Vagina (tissue), 2 donors: ENCODE measurements around the gene IL20. TPM values are rescaled to one million over a fixed set of nuclear protein-coding genes. Genes with fewer than 3 reads are reported as not detected.

Source experiments
- DNase-seq, 2 donors: peaks; one replicate each; pipeline ENCODE4 v3.0.0-alpha.2; 2017; ENCODE audit errors: extremely low spot score in 2 of 2
- H3K27ac ChIP-seq: fragments of 200-600 bp; sonication (generic); one replicate; pipeline ENCODE4 v1.5.1; 2019
- H3K27me3 ChIP-seq: fragments of 200-600 bp; sonication (generic); one replicate; pipeline ENCODE4 v1.5.1; 2019
- H3K36me3 ChIP-seq, 2 donors: fragments of 200-600 bp; sonication (generic); one replicate each; pipeline ENCODE4 v1.5.1; 2017 to 2019
- H3K4me1 ChIP-seq: fragments of 200-600 bp; sonication (generic); one replicate; pipeline ENCODE4 v1.5.1; 2019
- H3K4me3 ChIP-seq, 2 donors: fragments of 200-600 bp; sonication (generic); 1 replicate in 1 of 2; 2 replicates in 1 of 2; pipeline ENCODE4 v1.5.1; 2016 to 2019
- H3K9me3 ChIP-seq: fragments of 200-600 bp; sonication (generic); one replicate; pipeline ENCODE4 v1.5.1; 2019
- CTCF ChIP-seq, 3 experiments: fragments of 450-650 bp in 2 of 3; fragments of 200-600 bp in 1 of 3; sonication (generic) in 1 of 3; IDR thresholded peaks; one replicate each; pipeline ENCODE4 v1.5.1; 2017 to 2019; ENCODE audit warnings: antibody characterized with exemption in 3 of 3, mild to moderate bottlenecking in 2 of 3, moderate library complexity in 2 of 3
- POLR2A ChIP-seq, 2 donors: fragments of 450-650 bp; IDR thresholded peaks; one replicate each; pipeline ENCODE4 v1.6.1; 2017; ENCODE audit warnings: antibody characterized with exemption in 2 of 2, mild to moderate bottlenecking in 2 of 2, moderate library complexity in 2 of 2
- POLR2AphosphoS5 ChIP-seq, 2 donors: sonication (generic); formaldehyde crosslinking; IDR thresholded peaks; one replicate each; pipeline ENCODE4 v1.9.0; 2017; ENCODE audit warnings: antibody characterized with exemption in 2 of 2, mild to moderate bottlenecking in 2 of 2, low read depth in 1 of 2; ENCODE audit not compliant: insufficient read depth in 1 of 2
- intact Hi-C: fragments of 100-400 bp; cut with DNase I; formaldehyde crosslinking; loops from one replicate; pipeline ENCODE4 v1.15.1; 2023
- total RNA-seq: library from RNA; depleted of rRNA; stranded (reverse); fragments of >200 nt; gene quantifications from one replicate; pipeline ENCODE4 v1.2.3, GENCODE V29; 2016

Gene IL20
- total RNA-seq, 1 donor from 2014 or later, result not detected

GRCh38 chr1:206909883-206910318 lies 44.5 kb downstream of the IL20 start:
- intact Hi-C loops, result loop anchor here (5.0 to 10.0 kb wide), 2 partner anchors 173 to 275 kb away; partner anchors contain the start of gene DYRK3
- H3K4me1 ChIP-seq, result peaks cover 16% of the 10 kb centered on the region
- no peak for DNase-seq
- TF ChIP-seq POLR2AphosphoS5 (IDR thresholded peaks at IDR 0.05; ENCODE audit: insufficient read depth in 1 of 2, low read depth in 1 of 2) (peak in 1 of 2 donors; percentile 2), POLR2A (IDR thresholded peaks at IDR 0.05) (no peak)
- H3K27ac ChIP-seq, result peak overlapping the region; percentile 15
- H3K27me3 ChIP-seq, result no peaks in the 10 kb centered on the region
- no peaks in the 10 kb centered on the region for H3K9me3 ChIP-seq
- no peaks in the 10 kb centered on the region for H3K36me3 ChIP-seq
- H3K4me3 ChIP-seq, result peak overlapping the region; percentile 43 to 57

DNA sequence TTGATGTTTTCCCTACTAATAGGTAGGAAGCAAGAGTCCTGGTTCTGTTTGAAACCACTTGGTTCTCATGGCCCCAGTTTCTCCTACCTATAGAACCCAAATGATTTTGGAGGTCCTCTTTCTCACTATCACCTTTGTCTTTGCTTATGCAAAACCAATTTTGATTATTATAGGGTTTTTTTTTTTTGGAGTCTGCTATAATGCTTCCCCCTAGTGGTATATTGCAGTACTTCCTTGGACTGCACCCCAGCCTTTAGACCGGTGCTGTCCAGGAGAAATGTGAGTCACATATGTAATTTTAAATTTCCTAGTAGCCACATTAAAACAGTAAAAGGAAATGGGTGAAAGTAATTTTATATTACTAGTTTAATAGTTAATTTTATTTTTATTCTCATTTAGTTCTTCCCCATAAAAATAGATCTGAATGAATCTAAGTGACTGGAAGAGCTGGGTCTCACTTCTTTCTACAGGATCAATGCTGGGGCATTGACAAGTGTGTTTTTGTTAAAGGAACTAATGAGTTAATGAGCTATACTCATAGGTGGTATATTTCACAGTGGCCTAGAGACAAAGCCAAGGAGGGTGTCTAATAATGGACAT lies 45.7 kb downstream of the IL20 start:
- intact Hi-C loops, result loop anchor here (5.0 to 10.0 kb wide), 2 partner anchors 174 to 276 kb away; partner anchors contain the start of gene DYRK3
- Histone ChIP-seq H3K27ac (no peak overlapping the region), H3K36me3 (no peaks in the 10 kb centered on the region), H3K27me3 (no peaks in the 10 kb centered on the region), H3K4me3 (no peak overlapping the region), H3K4me1 (peaks cover 16% of the 10 kb centered on the region), H3K9me3 (no peaks in the 10 kb centered on the region)
- TF ChIP-seq POLR2A (IDR thresholded peaks at IDR 0.05) (no peak), CTCF (IDR thresholded peaks at IDR 0.05) (peak; percentile 53 to 79 (median 56)), POLR2AphosphoS5 (IDR thresholded peaks at IDR 0.05; ENCODE audit: insufficient read depth in 1 of 2, low read depth in 1 of 2) (peak in 1 of 2 donors; percentile 66)
- DNase-seq, result no peak

GRCh38 chr1:206912445-206913095 lies 47.1 kb downstream of the IL20 start:
- Histone ChIP-seq H3K36me3 (no peaks in the 10 kb centered on the region), H3K9me3 (no peaks in the 10 kb centered on the region), H3K4me1 (peaks cover 16% of the 10 kb centered on the region), H3K4me3 (no peak overlapping the region), H3K27ac (no peak overlapping the region), H3K27me3 (no peaks in the 10 kb centered on the region)
- DNase-seq, result no peak
- intact Hi-C loops, result loop anchor here (5.0 to 10.0 kb wide), 2 partner anchors 175 to 278 kb away; partner anchors contain the start of gene DYRK3
- TF ChIP-seq POLR2A (IDR thresholded peaks at IDR 0.05), result no peak
- TF ChIP-seq CTCF (IDR thresholded peaks at IDR 0.05), result peak; percentile 75 to 88 (median 79)
- peak in 1 of 2 donors; percentile 41 for TF ChIP-seq POLR2AphosphoS5 (IDR thresholded peaks at IDR 0.05; ENCODE audit: insufficient read depth in 1 of 2, low read depth in 1 of 2)

- Histone ChIP-seq H3K27ac (no peak overlapping the region), H3K27me3 (no peaks in the 10 kb centered on the region), H3K4me3 (no peak overlapping the region), H3K4me1 (peaks cover 11% of the 10 kb centered on the region), H3K36me3 (no peaks in the 10 kb centered on the region), H3K9me3 (no peaks in the 10 kb centered on the region)
- no peak for TF ChIP-seq POLR2A (IDR thresholded peaks at IDR 0.05)
- no peak for TF ChIP-seq POLR2AphosphoS5 (IDR thresholded peaks at IDR 0.05; ENCODE audit: insufficient read depth in 1 of 2, low read depth in 1 of 2)
- TF ChIP-seq CTCF (IDR thresholded peaks at IDR 0.05), result no peak
- no peak for DNase-seq
- intact Hi-C loops, result loop anchor here (5.0 to 10.0 kb wide), 2 partner anchors 177 to 279 kb away; partner anchors contain the start of gene DYRK3
Measured at GRCh38 chr1:206913766-206914537, 48.5 kb downstream of the IL20 start.

- Histone ChIP-seq H3K36me3 (no peaks in the 10 kb centered on the region), H3K4me3 (no peak overlapping the region), H3K27ac (no peak overlapping the region), H3K27me3 (no peaks in the 10 kb centered on the region), H3K9me3 (no peaks in the 10 kb centered on the region), H3K4me1 (no peaks in the 10 kb centered on the region)
- DNase-seq, result no peak
- no peak for TF ChIP-seq POLR2AphosphoS5 (IDR thresholded peaks at IDR 0.05; ENCODE audit: insufficient read depth in 1 of 2, low read depth in 1 of 2)
- intact Hi-C loops, result loop anchor here (10.0 kb wide), 1 partner anchor 280 kb away; the partner anchor contains the start of gene DYRK3
Measured at GRCh38 chr1:206915030-206915735, 49.8 kb downstream of the IL20 start.
